ELF-1 (cell line): ENCODE data around the gene ZFAND4.
"Not testable (repeated sequence)": the region's sequence is repeated elsewhere in the genome, so short reads cannot be mapped to it uniquely, and the experiment has no call there.

Source experiments
- DNase-seq: peaks from one replicate; pipeline ENCODE4 v3.0.0-alpha.2; 2016; ENCODE audit warnings: low read depth, low spot score

Gene ZFAND4

GRCh38 chr10:45672181-45673073, at the start of gene ZFAND4:
Gene ZFAND4, minus strand, starts transcription at chr10:45672772. Its CDS starts 9,047 bp downstream, at chr10:45663725.
- DNase-seq, result peak; percentile 99

DNA sequence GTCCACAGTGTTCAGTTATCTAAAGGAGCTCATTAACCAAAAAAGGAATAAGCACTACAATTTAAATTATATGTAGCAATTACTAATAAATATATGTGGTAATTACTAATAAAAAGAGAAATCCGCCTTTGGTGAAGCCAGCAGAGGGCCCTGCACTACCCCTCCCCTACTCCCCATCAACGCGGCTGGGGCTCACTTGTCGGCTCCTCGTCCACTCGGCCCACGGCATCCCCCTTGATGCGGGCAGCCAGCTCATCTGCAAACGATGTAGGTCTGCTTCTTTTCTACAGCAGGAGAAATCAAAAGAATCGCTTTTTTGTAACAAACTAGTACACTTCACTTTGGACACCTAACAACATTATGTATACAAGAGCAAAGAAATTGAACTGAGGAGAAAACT, 48.9 kb upstream of the ZFAND4 start:
- DNase-seq, result not testable (repeated sequence)

DNA sequence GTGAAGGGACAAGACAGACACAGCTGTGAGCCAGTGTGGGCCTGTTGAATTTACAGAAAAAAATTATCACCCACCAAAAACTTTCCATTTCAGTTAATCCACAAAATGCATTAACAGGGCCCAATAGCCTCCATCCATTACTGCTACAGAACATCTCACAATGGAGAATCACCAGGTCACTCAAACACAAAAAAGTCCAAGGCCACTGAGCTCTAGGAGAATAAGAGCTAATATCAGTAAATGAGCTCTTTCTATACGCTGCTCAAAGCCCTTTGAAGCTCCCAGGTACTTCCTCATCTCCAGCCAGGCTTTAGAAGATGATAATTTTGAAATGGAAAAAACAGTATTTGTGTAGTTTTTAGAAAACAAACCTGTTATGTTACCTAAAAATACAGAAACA, 45.1 kb upstream of the ZFAND4 start:
- DNase-seq, result not testable (repeated sequence)

GRCh38 chr10:45717053-45717452, 44.5 kb upstream of the ZFAND4 start:
- DNase-seq, result not testable (repeated sequence)

- DNase-seq, result not testable (repeated sequence)
Observed at GRCh38 chr10:45711223-45711622, 38.7 kb upstream of the ZFAND4 start.

- not testable (repeated sequence) for DNase-seq
Observed at GRCh38 chr10:45710200-45710796, 37.7 kb upstream of the ZFAND4 start.

- not testable (repeated sequence) for DNase-seq
Observed at GRCh38 chr10:45678467-45678866, 5.9 kb upstream of the ZFAND4 start.

DNA sequence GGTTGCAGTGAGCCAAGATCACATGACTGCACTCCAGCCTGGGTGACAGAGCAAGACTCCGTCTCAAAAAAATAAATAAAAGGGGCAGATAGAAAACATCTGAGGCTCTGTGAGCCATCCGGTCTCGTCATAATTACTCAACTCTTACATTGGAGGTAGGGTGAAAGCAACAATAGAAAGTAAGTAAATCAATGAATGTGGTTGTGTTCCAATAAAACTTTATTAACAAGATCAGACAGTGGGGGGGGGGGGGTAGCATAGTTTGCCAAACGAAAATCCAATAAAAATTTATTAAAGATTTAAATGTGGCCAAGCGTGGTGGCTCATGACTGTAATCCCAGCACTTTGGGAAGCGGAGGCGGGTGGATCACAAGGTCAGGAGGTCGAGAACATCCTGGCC, 2.8 kb upstream of the ZFAND4 start:
- no peak for DNase-seq

DNA sequence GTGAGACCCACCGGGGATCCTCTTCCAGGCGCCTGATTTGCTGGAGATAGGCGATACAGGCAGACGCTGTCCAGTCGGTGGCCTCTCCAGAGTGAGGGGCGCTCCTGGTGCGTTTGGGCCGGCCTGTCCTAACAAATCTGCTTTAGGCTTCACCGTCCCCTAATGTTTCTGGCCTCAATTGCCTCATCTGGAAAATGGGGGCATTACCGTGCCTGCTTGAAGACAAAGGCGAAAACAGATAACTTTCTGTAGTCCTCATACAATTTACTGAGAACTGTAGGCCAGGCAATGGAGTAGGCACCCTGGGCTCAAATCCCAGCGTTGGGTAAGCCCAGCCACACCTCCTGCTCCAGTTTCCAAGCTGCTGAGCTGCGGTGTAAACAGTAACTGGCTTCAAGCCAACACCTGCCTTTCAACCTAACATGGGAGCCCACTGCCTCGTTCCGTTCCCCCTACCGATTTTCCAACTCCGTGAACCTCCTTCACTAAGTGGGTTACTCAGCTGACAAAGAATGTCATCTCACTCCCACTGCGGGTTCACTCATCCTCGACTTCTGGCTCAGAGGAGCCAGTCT, 589 bp upstream of the ZFAND4 start:
- no peak for DNase-seq

- DNase-seq, result not testable (repeated sequence)
Observed at GRCh38 chr10:45671300-45671699, 1.3 kb downstream of the ZFAND4 start.

DNA sequence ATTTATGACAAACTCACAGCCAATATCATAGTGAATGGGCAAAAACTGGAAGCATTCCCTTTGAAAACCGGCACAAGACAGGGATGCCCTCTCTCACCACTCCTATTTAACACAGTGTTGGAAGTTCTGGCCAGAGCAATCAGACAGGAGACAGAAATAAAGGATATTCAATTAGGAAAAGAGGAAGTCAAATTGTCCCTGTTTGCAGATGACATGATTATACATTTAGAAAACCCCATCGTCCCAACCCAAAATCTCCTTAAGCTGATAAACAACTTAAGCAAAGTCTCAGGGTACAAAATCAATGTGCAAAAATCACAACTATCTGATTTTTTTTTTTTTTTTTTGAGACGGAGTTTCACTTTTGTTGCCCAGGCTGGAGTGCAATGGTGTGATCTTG, 2.7 kb downstream of the ZFAND4 start:
- not testable (repeated sequence) for DNase-seq

GRCh38 chr10:45660876-45661411, 11.6 kb downstream of the ZFAND4 start:
- no peak for DNase-seq

GRCh38 chr10:45657033-45657926, 15.3 kb downstream of the ZFAND4 start:
- DNase-seq, result no peak

GRCh38 chr10:45655219-45655618, 17.4 kb downstream of the ZFAND4 start:
- no peak for DNase-seq

DNA sequence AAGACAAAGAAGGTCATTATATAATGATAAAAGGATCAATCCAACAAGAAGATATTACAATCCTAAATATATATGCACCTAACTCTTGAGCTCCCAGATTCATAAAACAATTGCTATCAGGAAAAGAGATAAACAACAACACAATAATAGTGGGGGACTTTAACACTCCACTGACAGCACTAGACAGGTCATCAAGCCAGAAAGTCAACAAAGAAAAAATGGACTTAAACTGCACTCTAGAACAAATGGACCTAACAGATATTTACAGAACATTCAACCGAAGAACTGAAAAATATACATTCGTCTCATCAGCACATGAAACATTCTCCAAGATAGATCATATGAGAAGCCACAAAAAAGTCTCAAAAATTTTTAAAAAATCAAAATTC, 17.8 kb downstream of the ZFAND4 start:
- not testable (repeated sequence) for DNase-seq

- DNase-seq, result no peak
Observed at GRCh38 chr10:45653454-45653853, 19.1 kb downstream of the ZFAND4 start.

- DNase-seq, result no peak
Observed at GRCh38 chr10:45652511-45652910, 20.1 kb downstream of the ZFAND4 start.

GRCh38 chr10:45649296-45649695, 23.3 kb downstream of the ZFAND4 start:
- DNase-seq, result no peak

DNA sequence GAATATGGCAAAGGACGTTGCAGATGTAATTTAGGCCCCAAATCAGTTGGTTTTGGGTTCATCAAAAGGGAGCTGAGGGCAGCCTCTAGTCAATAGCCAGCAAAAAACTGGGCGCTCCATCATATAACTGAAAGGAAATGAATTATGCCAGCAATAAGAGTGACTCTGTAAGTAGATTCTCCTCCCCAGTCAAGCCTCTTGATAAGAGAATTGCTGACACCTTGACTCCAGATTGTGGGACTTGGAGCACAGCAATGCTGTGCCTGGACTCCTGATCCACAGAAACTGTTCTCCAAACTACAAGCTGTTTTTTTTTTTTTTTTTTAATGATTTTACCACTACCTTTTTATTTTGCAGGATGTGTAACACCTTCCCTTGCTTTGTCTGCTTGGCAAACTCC, 25.5 kb downstream of the ZFAND4 start:
- DNase-seq, result no peak

GRCh38 chr10:45646384-45647050, 26.1 kb downstream of the ZFAND4 start:
- DNase-seq, result no peak

DNA sequence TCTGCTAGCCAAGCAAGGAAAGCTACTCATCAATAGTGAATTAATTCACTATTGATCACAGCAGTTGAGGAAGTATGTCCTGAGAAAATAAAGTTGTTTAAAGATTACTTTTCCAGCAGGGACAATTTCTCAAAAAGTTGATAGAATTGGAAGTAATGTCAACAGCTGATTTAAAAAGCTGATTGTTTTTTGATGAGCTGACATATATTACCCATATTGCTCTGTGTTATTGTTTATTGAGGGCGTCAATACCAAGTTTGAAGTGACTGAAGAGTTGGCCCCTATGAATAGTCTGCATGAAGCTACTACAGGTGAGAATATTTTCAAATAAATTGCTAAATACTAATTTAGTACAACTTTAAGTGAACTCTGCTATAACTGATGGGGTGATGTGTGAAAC, 28.0 kb downstream of the ZFAND4 start:
- DNase-seq, result no peak
